Astrocyte (in vitro differentiated cells and primary cell): ENCODE measurements around the gene OR56A3. TPM values are rescaled to one million over a fixed set of nuclear protein-coding genes. Genes with fewer than 3 reads are reported as not detected.

Experiments used
- DNase-seq: peaks from one replicate; pipeline ENCODE4 v3.0.0-alpha.2; 2010; ENCODE audit warnings: low read depth
- FAIRE-seq: peaks from 2 replicates; lab custom pipeline; 2011; peaks lifted over from hg19 to GRCh38; lab: Jason Lieb, UNC
- H2AFZ ChIP-seq: 2 replicates; pipeline ENCODE4 v1.6.0; 2012; ENCODE audit warnings: low read depth, low read length, inconsistent platforms
- H3K27ac ChIP-seq: 2 replicates; pipeline ENCODE4 v1.5.1; 2011; ENCODE audit warnings: low read depth, low read length, inconsistent platforms
- H3K27me3 ChIP-seq: 2 replicates; pipeline ENCODE4 v1.6.0; 2011; ENCODE audit warnings: low read length, inconsistent platforms; ENCODE audit not compliant: insufficient read depth
- H3K36me3 ChIP-seq: 2 replicates; pipeline ENCODE4 v1.5.1; 2011; ENCODE audit warnings: low read length, inconsistent platforms; ENCODE audit not compliant: insufficient read depth
- H3K4me1 ChIP-seq: 2 replicates; pipeline ENCODE4 v1.5.1; 2011; ENCODE audit warnings: low read length, inconsistent platforms; ENCODE audit not compliant: insufficient read depth
- H3K4me2 ChIP-seq: 2 replicates; pipeline ENCODE4 v1.6.0; 2012; ENCODE audit warnings: low read length, inconsistent platforms
- H3K4me3 ChIP-seq: 2 replicates; pipeline ENCODE4 v1.5.1; 2011; ENCODE audit warnings: low read depth, mild to moderate bottlenecking, low read length, inconsistent platforms; ENCODE audit not compliant: insufficient read depth
- H3K79me2 ChIP-seq: 2 replicates; pipeline ENCODE4 v1.6.0; 2012; ENCODE audit warnings: mild to moderate bottlenecking, low read length, inconsistent platforms; ENCODE audit not compliant: insufficient read depth
- H3K9ac ChIP-seq: 2 replicates; pipeline ENCODE4 v1.6.0; 2012; ENCODE audit warnings: mild to moderate bottlenecking, low read length, inconsistent platforms
- H3K9me3 ChIP-seq: 2 replicates; pipeline ENCODE4 v1.5.1; 2012; ENCODE audit warnings: low read depth, mild to moderate bottlenecking, low read length, inconsistent platforms; ENCODE audit not compliant: insufficient read depth
- H4K20me1 ChIP-seq: 2 replicates; pipeline ENCODE4 v1.6.0; 2012; ENCODE audit warnings: low read length, inconsistent platforms; ENCODE audit not compliant: insufficient read depth
- H3K27ac Mint-ChIP-seq: one replicate; pipeline ENCODE4 v1.8.0; 2021; ENCODE audit warnings: mild to moderate bottlenecking, mixed read lengths; ENCODE audit not compliant: unreplicated experiment
- H3K27me3 Mint-ChIP-seq: one replicate; pipeline ENCODE4 v1.8.0; 2021; ENCODE audit warnings: low read depth, mixed read lengths; ENCODE audit not compliant: unreplicated experiment
- H3K36me3 Mint-ChIP-seq: one replicate; pipeline ENCODE4 v1.8.0; 2021; ENCODE audit warnings: low read depth, mixed read lengths; ENCODE audit not compliant: unreplicated experiment
- H3K4me1 Mint-ChIP-seq: one replicate; pipeline ENCODE4 v1.8.0; 2021; ENCODE audit warnings: low read depth, mixed read lengths; ENCODE audit not compliant: unreplicated experiment
- H3K4me3 Mint-ChIP-seq: one replicate; pipeline ENCODE4 v1.8.0; 2021; ENCODE audit warnings: mild to moderate bottlenecking, moderate library complexity, mixed read lengths; ENCODE audit not compliant: unreplicated experiment
- H3K9me3 Mint-ChIP-seq: one replicate; pipeline ENCODE4 v1.8.0; 2021; ENCODE audit warnings: mild to moderate bottlenecking, mixed read lengths; ENCODE audit not compliant: unreplicated experiment
- EZH2 ChIP-seq: IDR thresholded peaks from 2 replicates; pipeline ENCODE4 v1.6.1; 2012; ENCODE audit warnings: mild to moderate bottlenecking, low read length, inconsistent platforms; ENCODE audit not compliant: insufficient read depth
- total RNA-seq: library from RNA; stranded (reverse); gene quantifications from 2 replicates; pipeline ENCODE4 v1.2.1, GENCODE V29; 2021
- TF ChIP-seq, protein P1 (sequence below): IDR thresholded peaks from 2 replicates; pipeline ENCODE4 v1.5.1; 2011; ENCODE audit warnings: low read depth, mild to moderate bottlenecking, inconsistent platforms, low read length, moderate library complexity; ENCODE audit not compliant: insufficient read depth

Gene OR56A3
- total RNA-seq, 1 donor from 2014 or later, result not detected

DNA sequence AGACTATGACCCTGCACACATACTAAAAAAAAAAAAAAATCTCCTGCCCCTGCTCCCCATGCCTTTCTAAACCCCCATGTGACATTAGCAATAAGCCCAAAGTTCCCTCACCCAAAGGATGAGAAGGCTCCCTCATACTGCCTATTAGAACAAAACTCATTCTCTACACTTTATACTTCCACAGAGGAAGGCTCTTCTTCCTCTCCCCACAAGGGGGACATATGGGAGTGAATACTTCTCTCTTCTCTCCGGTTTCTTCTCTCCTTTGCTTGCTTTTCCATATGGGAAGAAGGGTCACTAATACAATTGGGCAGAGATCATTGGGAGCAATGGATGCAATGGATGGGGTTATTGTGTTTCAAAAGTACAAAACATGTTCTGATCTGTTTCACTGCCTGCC lies 41.4 kb downstream of the OR56A3 start:
- Histone ChIP-seq H3K79me2 (no peaks in the 10 kb centered on the region), H3K4me2 (no peak overlapping the region), H4K20me1 (no peaks in the 10 kb centered on the region), H3K27ac (no peak overlapping the region), H3K9ac (no peak overlapping the region), H3K4me3 (no peak overlapping the region), H3K4me1 (no peaks in the 10 kb centered on the region), H2AFZ (no peak overlapping the region), H3K9me3 (peaks cover 3% of the 10 kb centered on the region), H3K27me3 (no peaks in the 10 kb centered on the region), H3K36me3 (no peaks in the 10 kb centered on the region)
- Mint-ChIP-seq H3K27ac (no peak overlapping the region), H3K36me3 (no peaks in the 10 kb centered on the region), H3K4me1 (no peaks in the 10 kb centered on the region), H3K4me3 (no peak overlapping the region), H3K27me3 (peaks cover 2% of the 10 kb centered on the region), H3K9me3 (no peaks in the 10 kb centered on the region)
- TF ChIP-seq EZH2, result no peak
- no peak for FAIRE-seq
- DNase-seq, result no peak

DNA sequence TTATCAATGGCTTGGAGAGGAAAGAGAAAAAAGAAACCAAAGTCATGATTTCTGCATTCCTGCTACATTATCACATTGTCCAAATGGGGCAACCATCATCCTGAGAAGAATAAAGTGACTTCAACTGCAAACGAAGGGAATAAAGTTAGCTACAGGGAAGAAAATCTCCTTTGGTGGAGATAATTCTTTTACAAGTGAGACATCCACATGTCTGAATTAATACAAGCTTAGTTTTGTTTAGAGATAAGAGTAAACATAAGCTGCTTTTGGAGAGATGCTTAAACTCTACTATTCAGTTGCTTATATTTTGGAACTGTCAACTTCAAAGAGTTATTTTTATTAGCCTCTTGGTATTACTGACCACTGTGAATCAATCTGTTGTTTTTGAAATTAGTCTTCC lies 44.8 kb downstream of the OR56A3 start, which contains the start of gene OR52L1:
Gene OR52L1, minus strand, starts transcription at position 101 of the 400 bp plus-strand sequence. Its CDS starts 55 bp downstream, at position 46.
- H3K4me3 Mint-ChIP-seq, result no peak within 1 kb of the TSS
- Histone ChIP-seq H3K9ac (no peak within 1 kb of the TSS), H3K9me3 (peaks cover 5% of the 10 kb centered on the region), H3K4me1 (no peaks in the 10 kb centered on the region), H3K79me2 (no peaks in the 10 kb centered on the region), H3K27ac (no peak within 1 kb of the TSS), H3K4me2 (no peak within 1 kb of the TSS), H3K36me3 (no peaks in the 10 kb centered on the region), H3K4me3 (no peak within 1 kb of the TSS), H2AFZ (no peak within 1 kb of the TSS), H3K27me3 (no peaks in the 10 kb centered on the region), H4K20me1 (no peaks in the 10 kb centered on the region)
- TF ChIP-seq, protein P1, sequence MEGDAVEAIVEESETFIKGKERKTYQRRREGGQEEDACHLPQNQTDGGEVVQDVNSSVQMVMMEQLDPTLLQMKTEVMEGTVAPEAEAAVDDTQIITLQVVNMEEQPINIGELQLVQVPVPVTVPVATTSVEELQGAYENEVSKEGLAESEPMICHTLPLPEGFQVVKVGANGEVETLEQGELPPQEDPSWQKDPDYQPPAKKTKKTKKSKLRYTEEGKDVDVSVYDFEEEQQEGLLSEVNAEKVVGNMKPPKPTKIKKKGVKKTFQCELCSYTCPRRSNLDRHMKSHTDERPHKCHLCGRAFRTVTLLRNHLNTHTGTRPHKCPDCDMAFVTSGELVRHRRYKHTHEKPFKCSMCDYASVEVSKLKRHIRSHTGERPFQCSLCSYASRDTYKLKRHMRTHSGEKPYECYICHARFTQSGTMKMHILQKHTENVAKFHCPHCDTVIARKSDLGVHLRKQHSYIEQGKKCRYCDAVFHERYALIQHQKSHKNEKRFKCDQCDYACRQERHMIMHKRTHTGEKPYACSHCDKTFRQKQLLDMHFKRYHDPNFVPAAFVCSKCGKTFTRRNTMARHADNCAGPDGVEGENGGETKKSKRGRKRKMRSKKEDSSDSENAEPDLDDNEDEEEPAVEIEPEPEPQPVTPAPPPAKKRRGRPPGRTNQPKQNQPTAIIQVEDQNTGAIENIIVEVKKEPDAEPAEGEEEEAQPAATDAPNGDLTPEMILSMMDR, result no peak
- TF ChIP-seq EZH2, result no peak
- no peak within 1 kb of the TSS for H3K27ac Mint-ChIP-seq
- H3K27me3 Mint-ChIP-seq, result peaks cover 10% of the 10 kb centered on the region
- DNase-seq (no peak), FAIRE-seq (no peak)
- no peaks in the 10 kb centered on the region for H3K9me3 Mint-ChIP-seq
- H3K4me1 Mint-ChIP-seq, result no peaks in the 10 kb centered on the region
- H3K36me3 Mint-ChIP-seq, result no peaks in the 10 kb centered on the region

DNA sequence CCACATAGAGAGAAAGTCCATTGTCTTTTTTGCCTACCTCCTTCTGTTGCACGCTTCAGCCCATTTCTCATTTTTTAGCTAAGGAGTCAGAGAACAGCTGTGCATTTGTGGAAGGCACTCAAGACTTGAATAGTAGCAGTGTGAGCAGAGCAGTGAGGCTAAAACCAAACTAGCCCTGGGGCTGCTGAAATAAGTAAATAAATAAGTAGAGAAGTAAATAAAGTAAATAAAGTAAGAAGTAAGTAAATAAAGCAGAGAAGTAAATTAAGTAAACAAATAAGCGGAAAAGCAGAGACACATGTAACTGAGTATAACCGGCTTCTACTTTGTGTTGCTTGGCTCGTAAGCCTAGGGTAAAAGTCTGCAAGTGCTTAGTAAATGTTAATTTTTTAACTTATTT lies 47.2 kb downstream of the OR56A3 start:
- H3K27me3 ChIP-seq, result no peaks in the 10 kb centered on the region
- Mint-ChIP-seq H3K27ac (no peak overlapping the region), H3K27me3 (peaks cover 10% of the 10 kb centered on the region), H3K4me1 (no peaks in the 10 kb centered on the region), H3K4me3 (no peak overlapping the region), H3K36me3 (no peaks in the 10 kb centered on the region), H3K9me3 (no peaks in the 10 kb centered on the region)
- H3K4me3 ChIP-seq, result no peak overlapping the region
- no peak overlapping the region for H3K9ac ChIP-seq
- peaks cover 3% of the 10 kb centered on the region for H3K9me3 ChIP-seq
- no peak overlapping the region for H2AFZ ChIP-seq
- H3K36me3 ChIP-seq, result no peaks in the 10 kb centered on the region
- no peak for TF ChIP-seq EZH2
- TF ChIP-seq, protein P1, result no peak
- no peak for DNase-seq
- no peak overlapping the region for H3K4me2 ChIP-seq
- no peaks in the 10 kb centered on the region for H3K4me1 ChIP-seq
- H4K20me1 ChIP-seq, result no peaks in the 10 kb centered on the region
- no peak for FAIRE-seq
- H3K27ac ChIP-seq, result no peak overlapping the region
- H3K79me2 ChIP-seq, result no peaks in the 10 kb centered on the region
